GM23248 (cell line): ENCODE data around the gene FCN3.

Experiments used
- EZH2 ChIP-seq: fragments of 200-600 bp; sonication (generic); IDR thresholded peaks from 2 replicates; pipeline ENCODE4 v1.6.1; 2018; ENCODE audit warnings: antibody characterized with exemption, mild to moderate bottlenecking; ENCODE audit not compliant: insufficient read depth, poor library complexity, severe bottlenecking
- EZH2phosphoT487 ChIP-seq: fragments of 200-600 bp; sonication (generic); IDR thresholded peaks from 2 replicates; pipeline ENCODE4 v1.6.1; 2018; ENCODE audit warnings: antibody characterized with exemption, moderate library complexity, mild to moderate bottlenecking, low read depth; ENCODE audit not compliant: insufficient read depth

DNA sequence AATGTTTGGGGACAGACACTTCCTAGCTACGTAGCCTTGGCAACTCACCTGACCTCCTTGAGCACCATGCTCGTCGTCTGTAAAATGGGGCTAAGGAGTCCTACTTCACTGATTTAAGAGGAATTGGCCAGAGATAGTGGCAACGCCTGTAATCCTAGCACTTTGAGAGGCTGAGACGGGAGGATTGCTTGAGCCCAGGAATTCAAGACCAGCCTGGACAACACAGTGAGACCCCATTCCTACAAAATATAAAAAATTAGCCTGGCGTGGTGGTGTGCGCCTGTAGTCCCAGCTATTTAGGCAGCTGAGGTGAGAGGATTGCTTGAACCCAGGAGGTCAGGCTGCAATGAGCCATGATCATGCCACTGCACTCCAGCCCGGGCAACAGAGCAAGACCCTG, 28.3 kb downstream of the FCN3 start:
- no peak for TF ChIP-seq EZH2
- no peak for TF ChIP-seq EZH2phosphoT487
